GM18508 (cell line): Measurements from ENCODE around the gene MAPK11.

Source experiments
- ATAC-seq: cut with Tn5 transposase; IDR thresholded peaks from one replicate; pipeline ENCODE4 v1.9.1; 2021; ENCODE audit warnings: moderate number of reproducible peaks; ENCODE audit not compliant: insufficient read depth, unreplicated experiment

MAPK11 gene

DNA sequence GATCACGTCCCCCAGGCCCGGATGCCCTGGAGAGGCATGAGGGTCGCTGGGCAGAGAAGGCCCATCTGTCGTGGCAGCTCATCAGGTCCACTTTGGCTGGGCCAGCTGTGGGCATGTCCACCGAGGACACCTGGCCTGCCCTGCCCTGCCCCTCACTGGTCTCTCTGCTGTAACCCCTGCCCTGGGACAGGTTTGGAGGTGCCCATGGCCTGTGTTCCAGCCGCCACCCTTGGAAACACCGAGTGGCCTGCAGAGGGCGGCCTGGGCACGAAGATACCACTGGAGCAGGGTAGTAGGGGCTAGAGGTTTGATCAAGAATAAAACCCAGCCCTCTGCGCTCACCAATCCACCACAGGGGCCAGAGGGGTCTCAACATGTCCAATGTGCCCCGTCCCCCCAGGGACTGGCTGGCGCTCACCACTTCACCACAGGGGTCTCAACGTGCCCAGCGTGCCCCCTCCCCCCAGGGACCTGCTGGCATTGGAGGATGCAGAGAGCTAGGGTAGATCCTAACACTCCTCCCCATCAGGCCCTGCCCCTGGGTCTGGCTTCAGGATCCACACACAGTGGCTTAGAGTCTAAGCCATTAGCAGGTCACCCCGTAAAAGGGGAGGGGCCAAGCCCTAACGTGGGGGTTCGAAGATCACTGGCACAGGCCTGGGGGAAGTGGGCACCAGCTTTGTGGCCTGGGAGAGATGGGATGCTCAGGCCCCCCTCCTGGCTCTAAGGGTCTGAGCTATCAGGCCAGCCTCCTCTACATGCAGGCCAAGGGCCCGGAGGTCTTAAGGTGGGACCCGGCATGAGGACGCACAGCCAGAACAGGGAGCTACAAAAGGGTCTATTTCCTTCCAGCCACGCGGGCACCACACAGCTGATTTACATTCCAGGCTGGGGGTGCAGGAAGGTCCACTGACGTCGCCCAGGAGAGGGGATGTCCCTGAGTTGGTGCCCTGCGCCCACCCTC, 17.8 kb downstream of the MAPK11 start:
- no peak for ATAC-seq

DNA sequence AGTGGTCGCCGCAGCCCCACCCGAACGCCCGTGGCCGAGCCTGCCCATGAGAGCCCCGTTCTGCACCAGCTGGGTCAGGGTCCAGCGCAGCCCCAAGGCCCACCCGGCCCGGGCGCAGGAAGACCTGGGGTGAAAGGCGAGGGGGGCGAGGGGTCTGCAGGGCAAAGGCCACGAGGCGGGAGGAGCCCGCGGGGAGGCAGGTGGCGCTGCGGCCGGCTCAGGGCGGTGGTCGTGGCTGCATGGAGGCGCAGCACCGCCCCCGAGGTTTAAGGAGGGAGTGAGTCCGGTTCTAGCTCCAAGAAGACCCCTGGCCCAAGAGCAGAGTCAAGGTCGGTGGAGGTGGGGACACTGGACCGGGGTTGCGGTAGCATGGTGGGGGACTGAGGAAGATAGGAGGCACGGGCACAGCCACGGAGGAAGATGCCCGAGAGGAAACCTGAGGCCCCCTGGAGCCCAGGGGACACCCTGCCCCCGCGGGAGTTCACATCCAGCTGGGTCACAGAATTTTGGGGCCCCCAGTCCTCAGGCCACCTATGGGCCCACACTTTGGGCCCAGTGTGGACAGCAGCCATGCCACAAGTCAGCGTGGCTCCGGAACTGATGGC, 18.6 kb downstream of the MAPK11 start:
- ATAC-seq = no peak

DNA sequence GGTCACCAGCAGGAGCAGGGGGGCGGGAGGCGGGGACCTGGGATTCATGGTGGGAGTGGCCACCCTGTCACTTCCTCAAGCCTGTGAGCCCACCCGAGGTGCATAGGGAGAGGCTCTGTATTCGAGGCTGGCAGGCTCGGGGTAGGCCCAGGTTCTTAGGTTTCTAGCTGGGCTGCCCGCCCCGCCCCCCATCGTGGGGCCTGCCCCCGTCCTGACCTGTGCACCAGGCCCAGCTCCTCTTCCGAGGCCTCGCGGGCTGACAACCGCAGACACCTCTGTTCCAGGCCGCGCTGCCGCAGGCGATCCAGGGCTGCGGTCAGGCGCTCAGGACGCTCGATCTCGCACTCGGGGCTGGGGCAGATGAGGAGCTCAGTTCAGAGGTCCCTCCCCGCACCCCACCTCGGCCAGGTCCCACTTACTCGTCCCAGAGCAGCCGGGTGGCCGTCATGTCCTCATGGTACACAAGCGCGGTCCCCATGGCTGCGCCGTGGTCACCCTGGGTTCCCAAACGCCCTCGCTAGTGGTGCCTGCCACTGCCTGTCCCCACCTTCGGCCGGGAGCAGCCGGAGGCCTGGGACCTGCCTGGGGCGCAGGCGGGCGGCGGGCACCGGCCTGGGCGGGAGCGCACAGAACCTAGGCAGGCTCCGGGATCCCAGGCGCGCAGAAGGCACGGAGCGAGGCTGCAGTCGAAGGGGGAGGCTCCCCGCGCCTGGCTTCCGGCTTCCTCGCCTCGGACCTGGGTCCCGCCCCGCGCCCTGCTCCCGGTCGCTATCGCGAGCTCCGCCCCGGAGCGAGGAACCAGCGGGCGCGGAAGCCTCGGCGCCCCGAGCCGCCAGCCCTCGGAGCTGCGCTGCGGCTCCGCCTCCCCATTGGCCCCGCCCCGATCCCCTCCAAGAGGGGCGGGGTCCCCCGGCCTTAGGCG, 19.4 kb downstream of the MAPK11 start, which contains the start of gene HDAC10:
HDAC10 (minus strand) TSS at position 711 of the 922 bp plus-strand sequence; CDS start at position 478, 233 bp downstream.
- ATAC-seq = no peak

DNA sequence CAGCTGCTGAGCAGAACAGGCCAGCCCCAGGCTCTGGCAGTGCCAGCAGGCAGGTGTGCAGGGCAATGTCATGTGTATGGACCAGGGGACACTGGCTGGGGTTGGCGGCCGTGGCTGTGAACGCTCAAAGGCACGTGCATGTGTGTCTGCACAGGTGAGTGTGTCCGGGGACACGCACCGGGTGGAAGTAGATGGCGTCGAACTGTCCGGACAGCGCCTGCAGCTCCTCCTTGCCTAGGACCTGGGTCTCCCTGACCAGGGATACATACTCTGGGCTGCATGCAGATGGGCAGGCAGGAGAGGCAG, 20.0 kb downstream of the MAPK11 start:
- ATAC-seq = no peak

DNA sequence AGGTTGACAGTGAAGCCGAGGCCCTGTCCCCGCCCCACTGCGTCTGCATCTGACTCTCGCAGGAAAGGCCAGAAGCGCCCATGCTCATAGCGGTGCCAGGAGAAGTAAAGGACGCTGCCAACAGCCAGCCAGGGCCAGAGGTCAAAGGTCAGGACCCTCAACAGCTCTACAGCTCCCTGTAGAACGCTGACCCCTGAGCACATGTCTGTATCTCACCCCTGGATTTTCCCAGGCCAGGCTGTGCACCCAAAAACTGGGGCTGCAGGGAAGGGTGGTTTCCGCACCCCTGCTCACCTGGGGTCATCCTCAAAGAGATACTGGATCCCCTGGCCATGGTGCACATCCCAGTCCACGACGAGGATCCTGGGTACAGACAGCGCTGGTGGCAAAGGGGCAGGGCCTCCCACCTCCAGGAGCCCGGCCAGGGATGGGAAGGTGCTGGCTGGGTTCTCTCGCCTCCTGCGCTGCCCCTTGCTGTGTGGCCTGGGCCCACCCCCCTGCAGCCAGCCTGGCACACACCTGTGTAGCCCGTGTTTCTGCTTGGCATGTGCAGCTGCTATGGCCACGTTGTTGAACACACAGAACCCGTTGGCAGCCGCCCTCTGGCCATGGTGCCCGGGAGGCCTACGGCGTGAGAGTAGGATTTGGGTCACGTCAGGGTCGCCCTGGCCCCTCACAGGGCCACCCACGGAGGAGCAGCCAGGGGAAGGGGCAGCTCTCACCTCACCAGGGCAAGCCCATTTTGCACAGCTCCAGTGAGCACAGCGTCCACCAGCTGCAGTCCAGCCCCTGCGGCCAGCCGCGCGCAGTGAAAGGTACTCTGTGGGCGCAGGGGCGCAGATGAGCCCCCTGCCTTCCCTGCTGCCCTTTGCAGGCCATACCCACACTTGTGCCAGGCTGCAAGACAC, 20.6 kb downstream of the MAPK11 start:
- ATAC-seq = no peak

DNA sequence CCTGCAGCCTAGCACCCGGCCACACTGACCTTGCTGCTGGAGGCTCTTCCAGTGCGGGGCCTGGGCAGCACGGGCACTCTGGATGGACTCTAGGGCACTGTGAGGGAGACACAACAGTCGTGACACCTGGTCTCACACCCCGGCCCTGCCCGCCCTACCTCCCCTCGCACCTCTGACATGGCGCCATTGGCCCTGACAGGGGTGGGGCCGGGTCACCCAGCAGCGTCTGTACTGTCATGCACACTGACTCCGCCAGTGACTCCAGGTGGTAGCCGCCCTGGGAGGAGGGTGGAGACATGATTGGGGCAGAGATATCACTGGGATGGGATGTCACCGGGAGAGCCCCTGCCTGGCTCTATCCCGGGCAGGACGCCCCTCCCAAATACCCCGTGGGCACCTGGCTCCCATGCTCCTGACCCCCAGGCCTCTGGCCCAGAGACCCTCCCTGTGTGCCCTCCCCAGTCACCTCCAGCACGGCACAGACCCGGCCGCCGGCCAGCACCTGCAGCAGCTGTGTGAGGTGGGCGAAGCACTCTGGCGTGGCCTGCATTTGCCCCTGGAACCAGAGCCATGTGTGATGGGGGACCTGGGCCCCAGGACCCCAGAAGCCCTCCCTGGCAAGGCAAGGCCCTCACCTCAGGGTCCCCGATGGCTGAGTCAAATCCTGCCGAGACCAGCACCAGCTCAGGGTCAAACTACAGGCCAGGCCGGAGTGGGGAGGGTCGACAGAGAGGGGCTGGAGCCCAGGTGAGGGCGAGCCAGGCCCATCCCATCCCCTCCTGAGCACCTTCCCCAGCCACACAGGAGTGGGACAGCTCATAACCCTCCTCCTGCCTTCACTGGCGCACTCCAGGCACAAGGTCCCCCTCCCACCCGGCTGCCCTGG, 21.7 kb downstream of the MAPK11 start:
- ATAC-seq = no peak

DNA sequence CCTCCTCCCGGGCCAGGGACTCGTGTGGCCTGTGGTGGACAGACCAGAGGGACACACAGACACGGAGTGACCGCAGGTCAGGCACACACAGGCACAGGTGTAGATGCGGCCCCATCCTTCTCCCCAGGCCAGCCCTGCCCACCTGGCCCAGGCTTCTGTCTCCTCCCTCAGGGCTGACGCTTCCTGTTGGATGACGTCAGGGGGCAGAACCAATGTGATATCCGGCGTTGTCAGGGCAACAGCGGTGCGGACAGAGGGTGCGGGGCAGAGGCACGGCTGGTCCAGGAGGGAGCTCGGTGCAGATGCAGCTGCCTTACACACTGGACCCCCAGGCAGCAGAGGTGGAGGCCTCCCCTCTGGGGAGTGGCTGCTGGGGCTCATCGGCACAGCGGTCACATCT, 22.4 kb downstream of the MAPK11 start:
- no peak for ATAC-seq

DNA sequence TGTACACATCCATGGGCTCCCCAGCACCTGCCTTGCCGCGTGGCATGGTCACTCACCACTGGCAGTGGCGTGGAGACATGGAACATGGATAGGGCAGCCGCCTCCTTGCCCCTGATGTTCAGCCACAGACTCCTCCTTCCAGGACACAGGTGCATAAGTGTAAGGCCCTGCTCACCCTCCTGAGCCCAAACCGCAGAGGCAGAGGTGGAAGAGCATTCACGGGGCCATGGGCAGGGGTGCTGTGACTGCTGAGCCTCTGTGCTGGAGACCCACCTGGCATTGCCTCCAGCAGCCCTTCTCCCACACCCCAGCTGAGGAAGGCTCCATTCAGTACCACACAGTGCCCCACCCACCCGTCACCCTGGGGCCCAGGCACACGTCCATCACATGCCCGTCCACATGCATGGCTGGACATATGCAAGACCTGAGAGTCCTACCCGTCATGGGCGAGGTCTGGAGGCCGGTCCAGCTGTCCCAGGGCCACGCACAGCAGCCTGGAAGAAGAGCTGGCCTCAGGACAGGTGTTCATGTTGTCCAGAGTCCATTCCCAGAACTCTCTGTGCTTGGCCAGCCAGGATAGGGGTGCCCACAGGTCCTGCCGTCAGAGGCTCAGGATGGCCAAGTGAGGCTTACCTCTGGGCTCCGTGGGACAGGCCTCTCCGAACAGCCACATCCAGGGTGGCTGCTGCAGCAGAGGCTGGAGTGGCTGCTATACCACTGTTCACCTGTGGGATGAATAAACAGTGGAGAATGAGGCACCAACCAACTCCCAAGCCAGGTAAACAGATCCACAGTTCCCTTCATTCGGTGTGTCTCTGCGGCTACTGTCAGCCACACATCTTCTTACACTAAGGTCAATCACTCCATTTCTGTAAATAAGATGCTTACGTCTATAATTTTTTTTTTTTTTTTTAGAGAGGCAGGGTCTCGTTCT, 23.7 kb downstream of the MAPK11 start:
- ATAC-seq = no peak

DNA sequence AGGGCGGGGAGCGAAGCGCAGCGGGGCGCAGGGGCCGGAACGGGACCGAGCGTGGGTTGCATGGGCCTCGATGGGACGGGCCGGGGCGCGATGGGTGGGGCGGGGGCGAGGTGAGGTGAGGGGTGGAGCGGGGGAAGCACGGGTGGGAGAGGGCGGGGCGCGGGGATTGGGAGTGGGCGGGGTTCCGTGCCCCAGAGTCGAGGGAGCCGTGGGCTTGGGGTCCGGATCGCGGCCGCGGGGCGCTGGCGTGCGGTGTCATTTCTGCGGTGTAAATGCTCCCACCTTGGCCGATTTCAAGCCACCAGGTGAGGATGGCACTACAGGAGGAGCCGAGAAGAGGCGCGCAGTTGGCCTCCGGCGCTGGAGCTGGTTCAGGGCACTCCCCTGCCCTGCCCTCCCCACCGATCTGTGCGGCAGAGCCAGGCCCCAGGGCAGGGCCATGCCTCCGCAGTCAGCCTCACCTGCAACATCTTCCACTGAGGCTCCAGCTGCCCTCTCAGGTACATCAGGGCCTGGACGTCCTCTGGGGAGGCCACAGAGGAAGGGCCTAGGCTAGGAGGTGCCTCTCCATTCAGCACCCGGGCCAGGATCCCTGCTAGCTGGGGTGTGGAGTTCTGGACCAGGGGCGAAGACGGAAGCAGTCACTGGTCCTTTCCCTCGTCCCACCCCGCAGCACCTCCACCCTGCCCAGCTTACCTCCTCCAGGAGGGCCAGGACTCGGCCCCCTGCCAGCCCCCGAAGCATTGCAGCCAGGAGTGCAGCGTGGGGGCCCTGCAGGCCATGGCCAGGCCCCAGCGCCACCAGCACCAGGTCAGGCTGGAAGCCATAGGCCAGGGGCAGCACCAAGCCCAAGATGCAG, 24.7 kb downstream of the MAPK11 start:
- ATAC-seq = no peak

DNA sequence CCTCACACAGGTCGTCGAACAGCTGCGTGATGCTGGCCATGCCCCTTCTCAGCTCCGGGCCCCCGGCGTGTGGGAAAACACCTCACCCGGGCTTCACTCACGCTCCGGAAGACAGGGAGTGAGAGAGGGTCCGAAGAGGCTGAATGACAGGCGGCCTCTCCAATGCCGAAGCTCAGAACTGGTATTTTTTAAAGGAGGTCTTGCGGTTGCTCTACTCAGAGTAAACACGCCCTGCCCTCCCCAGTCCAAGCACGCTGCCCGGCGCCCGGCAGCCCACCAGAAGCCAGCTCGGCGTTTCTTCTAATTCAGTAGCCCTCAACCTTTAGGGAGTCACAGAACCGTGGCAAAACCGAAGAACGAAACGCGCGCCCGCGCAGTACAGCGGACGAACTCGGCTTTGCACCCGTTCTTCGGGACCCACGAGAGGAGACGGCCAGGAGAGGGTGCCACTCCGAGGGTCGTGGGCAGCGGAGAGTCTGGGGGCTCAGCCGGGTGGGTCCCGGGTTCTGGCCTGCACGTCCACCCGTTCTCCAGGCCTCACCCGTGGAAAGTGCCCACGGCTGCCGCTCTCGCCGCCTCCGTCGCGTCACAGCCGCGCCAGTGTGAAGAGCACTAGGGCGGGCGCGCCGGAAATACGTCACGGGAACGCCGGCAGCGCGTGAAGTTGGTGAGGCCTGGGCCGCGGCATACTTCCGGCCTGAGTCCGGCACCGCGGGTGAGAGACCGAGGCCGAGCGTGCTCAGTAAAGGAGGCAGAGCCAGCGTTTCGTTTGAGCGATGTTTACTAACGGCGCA, 25.6 kb downstream of the MAPK11 start, which contains the start of gene TUBGCP6:
TUBGCP6 (minus strand) TSS at position 604 of the 794 bp plus-strand sequence; CDS start at position 40, 564 bp downstream.
- ATAC-seq = no peak

DNA sequence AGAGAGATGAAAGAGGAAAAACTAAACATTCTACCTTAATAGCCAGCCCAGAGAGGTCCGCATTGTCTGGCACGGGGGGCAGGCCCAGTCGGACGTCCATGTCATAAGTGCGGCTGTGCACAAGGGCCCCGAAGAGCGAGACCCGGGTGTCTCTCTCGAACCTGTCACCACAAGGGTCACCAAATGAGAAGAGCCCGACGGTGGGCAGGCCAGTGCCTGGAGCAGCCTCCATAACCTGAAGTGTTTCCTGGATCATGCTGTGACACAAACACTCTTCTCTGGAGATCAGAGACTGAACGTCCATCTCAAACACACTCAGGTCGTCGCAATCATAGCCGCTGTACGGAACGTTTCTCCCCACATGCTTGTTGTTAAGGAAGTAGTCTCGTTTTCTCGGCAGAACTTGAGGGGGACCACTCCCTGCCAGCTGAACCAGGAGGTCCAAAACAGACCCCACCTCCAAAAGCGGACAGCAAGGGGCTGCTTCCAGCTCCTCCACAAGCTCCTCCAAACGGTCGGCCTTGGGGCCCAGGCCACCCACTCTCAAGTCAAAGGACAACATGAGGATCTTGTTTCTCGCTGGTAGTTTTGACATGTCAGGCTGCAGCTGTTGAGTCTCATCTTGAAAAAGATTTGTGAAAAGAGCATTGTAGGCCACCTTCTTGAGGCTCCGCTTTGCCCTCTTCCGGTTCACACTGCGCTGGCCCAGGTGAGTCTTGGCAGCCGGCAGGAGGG, 26.3 kb downstream of the MAPK11 start:
- ATAC-seq = no peak

DNA sequence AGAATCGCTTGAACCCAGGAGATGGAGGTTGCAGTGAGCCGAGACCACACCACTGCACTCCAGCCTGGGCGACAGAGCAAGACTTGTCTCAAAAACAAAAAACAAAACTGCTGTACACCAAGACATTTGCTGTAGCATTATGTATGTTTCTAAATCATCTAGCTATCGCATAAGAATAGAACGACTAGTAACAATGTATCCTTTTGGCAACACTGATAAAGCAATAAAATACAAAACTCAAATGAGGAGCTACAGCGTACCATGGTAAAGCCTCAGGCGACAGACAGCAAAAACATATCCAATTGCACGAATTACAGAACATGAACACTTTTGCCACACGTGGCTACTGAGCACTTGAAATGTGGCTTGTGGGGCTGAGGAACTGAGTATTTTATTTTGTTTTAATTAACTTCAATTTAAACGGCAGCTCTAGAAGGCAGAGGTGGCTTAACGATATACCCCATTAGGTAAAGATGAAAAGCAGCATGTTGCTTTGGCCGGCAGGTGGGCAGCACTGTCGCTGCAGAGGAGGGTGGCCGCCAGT, 27.7 kb downstream of the MAPK11 start:
- ATAC-seq = no peak

DNA sequence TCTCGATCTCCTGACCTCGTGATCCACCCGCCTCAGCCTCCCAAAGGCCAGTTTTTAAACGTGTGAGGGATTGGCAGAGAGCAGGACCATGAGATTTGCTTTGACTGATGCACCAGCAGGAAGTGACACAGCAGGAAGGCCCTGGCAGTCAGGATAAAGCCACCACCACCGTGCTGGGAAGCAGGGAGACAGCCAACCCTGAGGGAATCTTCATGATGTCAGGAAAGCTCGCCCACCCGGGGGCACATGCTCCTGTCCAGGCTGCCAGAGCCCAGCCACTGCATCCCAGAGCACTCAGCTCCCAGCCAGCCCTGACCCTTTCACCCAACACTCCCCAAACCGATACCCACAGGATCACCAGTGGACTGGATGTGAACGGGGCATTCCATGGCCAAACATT, 31.4 kb downstream of the MAPK11 start:
- no peak for ATAC-seq

DNA sequence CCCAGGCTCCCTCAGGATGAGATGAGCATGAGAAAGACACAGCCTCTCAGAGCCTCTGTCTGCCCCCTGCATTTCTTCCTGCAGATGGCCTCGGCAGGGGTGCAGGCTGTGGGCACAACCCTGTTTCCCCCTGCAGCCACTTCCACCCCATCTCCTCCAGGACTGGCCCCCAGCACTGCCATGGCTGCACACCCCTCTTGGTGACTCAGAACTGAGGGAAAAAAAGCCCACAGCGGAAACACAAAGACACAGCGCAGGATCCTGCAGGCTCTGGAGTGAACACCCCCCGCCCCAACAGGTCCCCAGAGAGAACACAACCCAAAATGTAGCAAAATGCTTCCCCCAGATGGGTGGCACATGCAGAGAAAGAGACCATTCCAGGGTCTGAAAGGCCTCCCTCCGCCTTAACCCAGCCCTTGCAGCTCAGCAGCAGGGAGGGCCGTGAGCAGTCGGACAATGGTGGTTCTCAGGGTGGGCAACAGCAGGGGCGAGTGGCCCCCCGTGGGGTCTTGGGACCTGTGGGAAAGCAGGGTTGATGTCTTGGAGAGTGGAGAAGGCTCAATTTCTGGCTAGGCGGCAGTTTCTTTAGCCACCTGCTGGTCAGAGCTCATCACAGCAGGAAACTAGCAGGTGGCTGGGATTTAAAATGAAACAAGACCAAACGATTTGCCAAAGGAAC, 33.3 kb downstream of the MAPK11 start:
- no peak for ATAC-seq
